GM19468 (cell line): ENCODE data around the gene SCAPER.

Experiments used
- ATAC-seq: cut with Tn5 transposase; IDR thresholded peaks from one replicate; pipeline ENCODE4 v1.9.1; 2021; ENCODE audit warnings: mild to moderate bottlenecking, moderate library complexity, moderate number of reproducible peaks; ENCODE audit not compliant: unreplicated experiment; ENCODE audit errors: extremely low read depth

SCAPER gene

GRCh38 chr15:76382987-76383728 lies 522.0 kb downstream of the SCAPER start:
- no peak for ATAC-seq

- no peak for ATAC-seq
Observed at GRCh38 chr15:76381366-76381765, 523.8 kb downstream of the SCAPER start.

GRCh38 chr15:76380249-76380648 lies 524.9 kb downstream of the SCAPER start:
- no peak for ATAC-seq

GRCh38 chr15:76378691-76379090 lies 526.4 kb downstream of the SCAPER start:
- no peak for ATAC-seq

GRCh38 chr15:76377751-76378150 lies 527.4 kb downstream of the SCAPER start:
- ATAC-seq: no peak

- ATAC-seq: no peak
Observed at GRCh38 chr15:76377217-76377616, 527.9 kb downstream of the SCAPER start.

GRCh38 chr15:76376816-76377215 lies 528.3 kb downstream of the SCAPER start:
- no peak for ATAC-seq

GRCh38 chr15:76376029-76376428 lies 529.1 kb downstream of the SCAPER start:
- ATAC-seq: no peak

- no peak for ATAC-seq
Observed at GRCh38 chr15:76368122-76368621, 537.0 kb downstream of the SCAPER start.

- ATAC-seq: no peak
Observed at GRCh38 chr15:76366714-76367113, 538.4 kb downstream of the SCAPER start.

- no peak for ATAC-seq
Observed at GRCh38 chr15:76363251-76363650, 541.9 kb downstream of the SCAPER start.

- ATAC-seq: no peak
Observed at GRCh38 chr15:76360416-76360815, 544.7 kb downstream of the SCAPER start.

GRCh38 chr15:76359152-76359551 lies 546.0 kb downstream of the SCAPER start:
- ATAC-seq: no peak

- no peak for ATAC-seq
Observed at GRCh38 chr15:76358453-76358852, 546.7 kb downstream of the SCAPER start.

GRCh38 chr15:76354823-76355440 lies 550.2 kb downstream of the SCAPER start:
- no peak for ATAC-seq

GRCh38 chr15:76353903-76354302 lies 551.2 kb downstream of the SCAPER start:
- no peak for ATAC-seq

- ATAC-seq: no peak
Observed at GRCh38 chr15:76353023-76353577, 552.0 kb downstream of the SCAPER start.

- no peak for ATAC-seq
Observed at GRCh38 chr15:76349301-76350070, 555.7 kb downstream of the SCAPER start.

- ATAC-seq: no peak
Observed at GRCh38 chr15:76347482-76348055, 557.6 kb downstream of the SCAPER start.
